Measurements from ENCODE around the gene SKIDA1.

- TF ChIP-seq SUZ12 (IDR thresholded peaks at IDR 0.05) (no peak), PKNOX1 (IDR thresholded peaks at IDR 0.05) (no peak), BHLHE40 (IDR thresholded peaks at IDR 0.05; ENCODE audit: borderline replicate concordance) (no peak), SP1 (IDR thresholded peaks at IDR 0.05) (no peak), ELF4 (IDR thresholded peaks at IDR 0.05) (no peak), L3MBTL2 (conservative IDR thresholded peaks at IDR 0.05) (no peak), FOXA1 (IDR thresholded peaks at IDR 0.05) (no peak), ARNT (IDR thresholded peaks at IDR 0.05) (no peak), ZNF384 (IDR thresholded peaks at IDR 0.05) (no peak), FOXK2 (IDR thresholded peaks at IDR 0.05) (no peak), NFRKB (IDR thresholded peaks at IDR 0.05) (no peak), TARDBP (IDR thresholded peaks at IDR 0.05) (no peak), FOXM1 (IDR thresholded peaks at IDR 0.05; ENCODE audit: borderline replicate concordance) (no peak)
Measured at GRCh38 chr10:21501091-21501490, 24.4 kb downstream of the SKIDA1 start.

Data from HEK293T (cell line).